NCI-H1092 treated with DMSO at 0.1 percent for 48 hours (cell line): ENCODE measurements around the gene GALNT18.

Source experiments
- DNase-seq: peaks from one replicate; lab custom pipeline; 2025; lab: John Stamatoyannopoulos, UW

GALNT18 gene

DNA sequence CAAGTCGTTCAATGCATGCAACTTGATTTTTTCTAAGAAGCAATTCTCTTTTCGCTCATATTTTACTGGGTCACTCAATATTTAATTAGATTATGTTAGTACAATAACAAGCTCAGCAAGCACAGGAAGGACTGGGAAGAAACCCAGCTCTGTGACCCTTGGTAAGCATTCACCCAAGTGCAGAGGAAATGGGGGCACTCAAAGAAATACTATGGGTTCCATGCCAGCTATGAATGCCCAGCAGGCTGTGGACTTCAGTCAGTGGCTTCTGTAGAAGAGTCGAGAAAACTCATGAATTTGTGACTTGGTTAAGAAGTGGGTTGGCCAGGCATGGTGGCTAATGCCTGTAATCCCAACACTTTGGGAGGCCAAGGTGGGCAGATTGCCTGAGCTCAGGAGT lies 123.6 kb downstream of the GALNT18 start:
- DNase-seq: no peak

DNA sequence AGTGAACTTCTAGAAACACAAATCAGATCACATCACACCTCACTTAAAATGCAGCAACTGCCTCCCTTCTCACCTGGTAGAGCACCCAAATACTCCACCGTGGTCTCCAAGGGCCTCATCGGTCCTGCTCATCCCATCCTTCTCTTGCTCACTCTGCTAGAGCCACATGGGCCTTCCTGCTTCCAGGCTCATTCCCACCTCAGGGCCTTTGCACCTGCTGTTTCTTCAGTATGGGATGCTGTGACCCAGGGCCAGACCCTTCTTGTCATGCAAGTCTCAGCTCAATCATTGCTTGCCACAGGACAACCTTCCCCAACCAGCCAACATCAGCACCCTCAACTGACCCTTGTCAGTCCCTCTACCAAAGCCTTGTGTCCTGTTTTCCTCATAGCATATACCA lies 124.9 kb downstream of the GALNT18 start:
- DNase-seq: no peak

DNA sequence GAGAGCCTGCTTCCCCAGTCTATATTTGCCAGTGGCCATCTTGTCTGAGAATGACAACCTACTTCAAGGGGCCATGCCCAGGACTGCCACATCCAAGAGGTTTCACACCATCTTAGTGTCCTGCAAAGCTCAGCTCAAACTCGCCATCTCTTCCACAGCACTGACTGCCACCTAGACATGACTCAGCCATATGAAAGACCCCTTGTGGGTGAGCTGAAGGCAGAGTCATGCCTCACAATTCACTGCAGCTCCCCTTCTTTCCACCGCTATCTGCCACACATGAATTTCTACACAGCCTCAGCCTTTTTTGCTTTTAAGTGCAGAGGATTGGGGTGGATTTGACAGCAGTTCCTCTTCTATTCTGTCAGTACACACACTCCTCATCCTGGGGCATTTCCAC lies 127.5 kb downstream of the GALNT18 start:
- no peak for DNase-seq

DNA sequence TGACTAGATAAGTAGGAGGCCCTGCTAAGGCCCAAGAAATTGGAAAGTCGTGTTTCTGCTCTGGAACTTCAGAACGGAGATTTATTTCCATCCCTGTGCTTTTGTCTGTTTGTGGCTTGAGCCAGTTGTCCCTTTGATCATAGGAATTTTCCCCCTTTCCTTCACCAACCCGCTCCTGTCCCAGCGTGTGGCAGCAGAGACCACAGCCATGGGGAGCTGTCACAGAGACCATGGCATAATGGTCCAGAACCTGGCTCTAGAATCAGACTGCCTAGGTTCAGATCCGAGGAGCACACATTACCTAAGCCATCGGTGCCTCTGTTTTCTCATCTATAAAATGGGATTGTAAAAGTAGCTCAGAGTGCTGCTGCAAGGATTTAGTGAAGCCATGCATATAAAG lies 128.1 kb downstream of the GALNT18 start:
- no peak for DNase-seq

GRCh38 chr11:11491589-11491988 lies 130.2 kb downstream of the GALNT18 start:
- no peak for DNase-seq

- DNase-seq: no peak
These were observed 130.8 kb downstream of the GALNT18 start for GRCh38 chr11:11491014-11491413.

DNA sequence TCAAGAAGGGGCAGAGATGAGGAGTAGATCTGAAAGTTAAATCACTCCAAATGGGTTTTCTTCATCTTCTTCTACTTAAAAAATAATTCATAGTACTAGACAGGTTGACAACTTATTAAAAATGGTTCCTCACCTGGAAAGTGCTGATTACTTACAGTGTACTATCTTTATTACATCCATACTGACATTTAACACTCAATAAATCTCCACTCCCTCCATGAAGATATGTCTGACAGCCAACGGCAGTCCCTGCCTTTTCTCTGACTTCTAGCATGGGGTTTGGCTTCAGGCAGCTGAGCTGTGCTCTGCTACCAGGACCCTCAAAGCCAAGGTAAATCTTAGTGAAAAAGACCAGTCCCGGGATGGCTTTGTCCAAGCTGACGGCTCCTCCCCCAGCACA lies 135.4 kb downstream of the GALNT18 start:
- no peak for DNase-seq

GRCh38 chr11:11486002-11486401 lies 135.8 kb downstream of the GALNT18 start:
- DNase-seq: no peak

DNA sequence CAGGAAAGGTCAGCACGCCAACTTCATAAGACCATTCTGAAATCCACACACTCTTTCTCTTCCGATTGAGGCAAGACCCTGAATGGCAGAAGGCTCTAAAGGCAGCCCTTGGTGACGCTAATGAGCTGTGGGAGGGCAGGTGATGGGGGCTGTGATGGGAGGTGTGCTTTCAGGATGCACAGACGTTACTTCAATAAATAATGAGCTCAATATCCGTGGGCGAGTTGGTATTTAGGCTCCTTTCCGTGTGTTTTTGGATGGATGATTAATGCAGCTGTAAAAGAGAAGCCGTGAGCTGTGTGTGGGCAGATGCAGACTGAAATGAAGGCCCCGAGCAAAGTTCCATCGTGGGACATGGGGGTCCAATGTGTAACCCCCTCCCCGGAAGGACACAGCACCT lies 138.2 kb downstream of the GALNT18 start:
- no peak for DNase-seq

DNA sequence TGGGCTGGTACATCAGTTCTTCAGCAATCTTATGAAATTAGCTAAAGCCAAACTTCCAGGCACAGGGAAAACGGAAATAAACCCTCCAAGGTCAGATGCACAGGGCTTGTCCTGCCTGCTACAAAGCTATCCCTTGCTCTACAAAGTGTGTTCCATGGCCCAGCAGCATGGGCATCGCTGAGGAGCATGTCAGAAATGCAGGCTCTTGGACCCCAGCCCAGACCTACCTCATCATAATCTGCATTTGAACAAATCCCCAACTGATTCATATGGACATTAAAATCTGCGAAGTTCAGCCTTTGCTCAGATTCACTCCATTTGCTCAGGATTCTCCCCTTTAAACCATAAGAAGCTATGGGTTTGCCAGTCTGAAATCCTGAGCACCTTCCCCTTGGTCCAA lies 139.1 kb downstream of the GALNT18 start:
- no peak for DNase-seq

DNA sequence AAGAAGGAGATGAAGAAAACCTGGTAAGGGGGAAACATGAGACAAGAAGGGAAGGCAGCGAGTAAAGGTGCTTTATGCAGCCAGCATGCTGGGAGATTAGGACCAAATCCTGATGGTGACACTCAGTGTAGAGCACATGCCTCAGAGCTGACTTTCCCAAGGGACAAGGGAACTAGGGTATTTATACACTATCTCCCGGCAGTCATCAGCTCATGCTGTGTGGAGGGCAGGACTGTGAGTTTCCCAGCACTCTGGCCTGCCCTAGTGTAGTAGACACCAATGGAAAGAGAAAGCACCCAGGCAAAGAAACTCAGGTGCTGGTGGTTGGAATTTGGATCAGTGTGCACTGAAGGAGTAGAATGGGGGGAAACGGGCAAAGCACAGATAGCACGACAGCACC lies 140.4 kb downstream of the GALNT18 start:
- DNase-seq: no peak

DNA sequence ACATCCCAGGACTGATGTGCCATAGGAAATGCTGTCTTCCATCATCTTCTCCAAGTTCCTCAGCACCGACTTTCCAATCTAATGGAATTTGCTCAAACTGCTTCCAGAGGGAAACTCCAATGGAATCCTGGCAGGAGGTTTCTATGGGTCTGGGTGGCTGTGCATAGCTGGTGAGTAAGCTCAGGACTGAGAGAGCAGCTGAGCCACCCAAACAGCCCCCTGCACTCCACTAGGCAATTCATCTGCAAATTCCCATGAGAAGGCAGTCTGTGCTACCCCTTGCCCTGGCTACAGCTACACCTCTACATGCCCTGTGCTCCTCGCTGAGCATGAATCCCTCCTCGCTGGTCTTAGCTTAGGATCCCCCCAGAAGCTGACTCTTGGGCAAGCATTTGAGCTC lies 140.8 kb downstream of the GALNT18 start:
- no peak for DNase-seq

GRCh38 chr11:11478687-11479086 lies 143.1 kb downstream of the GALNT18 start:
- no peak for DNase-seq

GRCh38 chr11:11477695-11478420 lies 143.9 kb downstream of the GALNT18 start:
- DNase-seq: peak; percentile 7

DNA sequence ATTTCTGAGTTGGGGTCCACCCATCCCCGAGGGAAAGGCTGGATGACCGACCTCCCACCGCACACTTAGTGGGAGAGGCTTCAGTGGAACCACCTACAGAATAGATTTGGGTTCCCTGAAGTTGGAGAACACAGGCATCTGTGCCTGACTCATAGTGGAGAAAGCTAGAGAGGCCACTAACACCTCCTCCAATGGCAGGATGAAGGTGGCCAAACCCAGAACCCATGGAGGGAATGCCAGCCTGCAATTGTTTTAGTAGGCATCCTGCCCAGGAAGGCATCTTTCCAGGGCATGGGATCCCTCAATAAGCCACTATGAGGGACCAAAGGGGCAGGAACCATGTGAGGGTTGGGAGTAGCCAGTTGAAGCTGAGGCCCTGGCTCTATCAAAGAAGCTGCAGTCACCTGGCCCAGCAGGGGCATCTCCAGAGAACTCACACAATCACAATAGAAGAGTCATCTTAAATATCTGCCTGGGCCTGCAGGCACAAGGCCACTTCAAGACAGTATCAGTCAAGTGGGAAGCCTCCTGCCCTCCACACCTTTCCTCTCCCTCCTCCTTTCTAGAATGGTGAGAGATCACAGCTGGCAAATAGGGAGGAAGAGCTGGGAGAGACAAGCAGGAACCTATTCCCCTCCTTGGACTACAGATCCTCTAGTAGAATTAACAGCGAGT lies 144.7 kb downstream of the GALNT18 start:
- no peak for DNase-seq

DNA sequence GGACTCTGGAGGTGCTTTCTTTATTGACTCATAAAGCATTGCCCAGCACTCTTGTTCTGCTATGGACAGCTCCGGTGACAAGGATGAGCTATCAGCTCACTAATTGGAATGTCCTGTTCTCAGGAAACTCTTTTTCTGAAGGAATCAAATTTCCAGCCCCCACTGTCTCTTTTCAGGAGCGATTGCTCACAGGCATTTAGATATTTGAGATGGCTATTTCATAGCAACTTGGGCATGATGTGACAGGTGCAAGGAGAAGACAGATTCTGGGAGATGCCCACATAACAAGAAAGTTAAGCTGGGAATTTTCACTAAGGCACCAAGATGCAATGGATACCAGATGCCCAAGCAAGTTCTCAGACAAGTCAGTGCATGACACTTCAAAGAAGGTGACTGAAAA lies 145.3 kb downstream of the GALNT18 start:
- no peak for DNase-seq

DNA sequence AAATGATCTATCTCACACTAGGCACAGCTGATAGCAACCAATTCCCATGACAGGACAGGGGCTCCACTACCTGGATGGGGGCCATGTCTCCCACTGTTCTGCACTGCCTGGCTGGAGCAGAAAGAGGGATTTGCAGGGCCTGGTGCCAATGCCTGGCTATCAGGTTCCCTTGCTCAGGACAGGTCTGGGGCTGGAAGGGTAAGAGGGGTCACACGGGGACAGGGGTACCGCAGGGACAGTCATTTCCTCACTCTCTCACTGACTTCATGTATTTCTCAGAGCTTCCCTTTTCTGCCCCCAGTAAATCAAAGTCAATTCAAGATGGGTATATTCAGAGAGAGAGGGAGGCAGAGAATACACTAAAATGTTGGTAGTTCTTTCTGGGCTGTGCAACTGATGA lies 149.7 kb downstream of the GALNT18 start:
- peak; percentile 55 for DNase-seq

GRCh38 chr11:11471201-11471600 lies 150.6 kb downstream of the GALNT18 start:
- DNase-seq: no peak

- DNase-seq: no peak
These were observed 152.9 kb downstream of the GALNT18 start for GRCh38 chr11:11468954-11469353.

DNA sequence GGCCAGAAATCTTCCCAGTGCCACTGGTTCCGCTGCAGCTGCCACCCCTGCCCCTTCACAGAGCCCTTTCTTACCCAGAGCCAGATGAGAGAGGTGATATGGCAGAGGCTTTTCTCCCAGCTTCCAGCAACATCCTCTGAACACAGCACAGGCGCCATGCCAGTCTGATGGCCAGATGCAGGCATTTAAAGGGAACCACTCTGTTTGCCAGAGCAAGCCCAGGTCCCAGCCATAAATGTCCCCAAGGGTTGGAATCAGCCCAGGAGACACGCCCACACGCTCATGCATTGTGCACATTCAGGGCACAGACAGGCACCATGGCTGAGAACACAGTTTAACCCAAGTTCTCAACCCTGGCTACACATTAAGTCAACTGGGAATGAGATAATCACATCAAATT lies 154.5 kb downstream of the GALNT18 start:
- DNase-seq: peak; percentile 11

DNA sequence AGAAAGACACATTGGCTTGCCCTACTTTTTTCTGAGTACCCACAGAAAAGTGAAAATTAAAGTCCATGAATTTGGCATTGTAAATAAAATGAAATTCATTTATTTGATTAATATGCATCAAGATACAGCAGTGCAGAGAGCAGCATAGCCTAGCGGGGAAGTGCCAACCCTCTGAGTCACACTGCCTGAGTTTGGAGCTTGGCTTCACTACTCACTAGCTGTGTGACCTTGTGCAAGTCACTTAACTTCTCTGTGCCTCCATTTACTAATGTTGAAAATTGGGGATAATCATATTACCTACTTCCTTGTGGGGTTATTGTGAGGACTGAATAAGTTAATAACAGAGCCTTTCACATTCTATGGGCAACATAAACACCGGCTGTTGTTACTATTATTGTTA lies 157.2 kb downstream of the GALNT18 start:
- no peak for DNase-seq

DNA sequence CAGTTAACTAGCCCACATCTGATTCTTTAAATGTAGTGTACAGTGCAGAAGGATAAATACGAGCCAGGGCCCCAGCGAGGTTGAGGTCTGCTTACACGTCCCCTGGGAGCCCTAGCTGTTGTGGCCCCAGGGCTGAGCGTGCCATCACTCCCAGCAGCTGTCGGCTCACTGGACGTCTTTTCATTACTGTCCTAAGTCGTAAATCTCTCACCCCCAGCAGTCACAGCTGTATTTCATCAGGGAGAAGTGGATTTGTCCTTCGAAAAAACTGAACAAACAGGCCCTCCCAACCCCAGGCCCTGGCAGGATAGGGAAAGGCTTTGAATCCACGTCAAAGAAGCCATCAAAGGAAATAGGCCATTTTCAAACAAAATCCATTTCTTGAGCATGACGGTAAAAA lies 158.4 kb downstream of the GALNT18 start:
- peak; percentile 22 for DNase-seq

- DNase-seq: no peak
These were observed 160.3 kb downstream of the GALNT18 start for GRCh38 chr11:11461473-11461872.

DNA sequence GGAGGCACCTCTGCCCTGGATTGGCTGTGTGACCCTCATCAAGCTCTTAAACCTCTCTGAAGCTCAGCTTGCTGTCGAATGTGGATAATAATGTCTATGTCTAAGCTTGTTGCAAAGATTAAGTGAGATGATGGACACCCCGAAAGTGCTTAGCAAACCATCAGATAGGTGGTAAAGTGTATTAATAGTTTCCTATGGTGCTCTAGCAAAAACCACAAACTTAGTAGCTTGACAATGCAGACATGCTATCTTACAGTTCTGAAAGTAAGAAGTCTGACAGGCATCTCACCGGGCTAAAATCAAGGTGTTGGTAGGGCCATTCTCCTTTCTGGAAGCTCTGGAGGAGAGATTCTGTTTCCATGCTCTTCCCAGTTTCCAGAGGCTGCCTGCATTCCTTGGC lies 162.2 kb downstream of the GALNT18 start:
- no peak for DNase-seq
